ENCODE measurements around the gene MYBPC3.

DNA sequence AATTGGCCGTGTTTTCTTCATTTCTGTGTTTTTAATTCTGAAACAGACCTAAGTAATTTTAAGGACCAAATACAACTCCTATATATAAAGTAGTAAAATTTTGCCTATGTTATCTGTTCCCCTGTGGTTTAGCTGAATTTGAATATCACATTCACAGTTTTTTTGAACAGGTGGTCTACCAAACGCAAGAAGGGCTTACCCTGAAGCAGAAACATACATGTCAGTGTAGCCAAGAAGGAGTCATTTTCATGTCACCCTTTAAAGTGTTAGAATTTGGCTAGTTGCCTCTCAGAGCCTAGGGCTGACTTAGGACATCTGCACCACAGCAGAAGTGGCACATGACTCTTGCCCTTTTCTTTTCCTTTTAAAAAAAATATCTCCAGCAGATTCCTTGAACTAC is 34.3 kb downstream of the MYBPC3 start:
- TF ChIP-seq, protein P1, sequence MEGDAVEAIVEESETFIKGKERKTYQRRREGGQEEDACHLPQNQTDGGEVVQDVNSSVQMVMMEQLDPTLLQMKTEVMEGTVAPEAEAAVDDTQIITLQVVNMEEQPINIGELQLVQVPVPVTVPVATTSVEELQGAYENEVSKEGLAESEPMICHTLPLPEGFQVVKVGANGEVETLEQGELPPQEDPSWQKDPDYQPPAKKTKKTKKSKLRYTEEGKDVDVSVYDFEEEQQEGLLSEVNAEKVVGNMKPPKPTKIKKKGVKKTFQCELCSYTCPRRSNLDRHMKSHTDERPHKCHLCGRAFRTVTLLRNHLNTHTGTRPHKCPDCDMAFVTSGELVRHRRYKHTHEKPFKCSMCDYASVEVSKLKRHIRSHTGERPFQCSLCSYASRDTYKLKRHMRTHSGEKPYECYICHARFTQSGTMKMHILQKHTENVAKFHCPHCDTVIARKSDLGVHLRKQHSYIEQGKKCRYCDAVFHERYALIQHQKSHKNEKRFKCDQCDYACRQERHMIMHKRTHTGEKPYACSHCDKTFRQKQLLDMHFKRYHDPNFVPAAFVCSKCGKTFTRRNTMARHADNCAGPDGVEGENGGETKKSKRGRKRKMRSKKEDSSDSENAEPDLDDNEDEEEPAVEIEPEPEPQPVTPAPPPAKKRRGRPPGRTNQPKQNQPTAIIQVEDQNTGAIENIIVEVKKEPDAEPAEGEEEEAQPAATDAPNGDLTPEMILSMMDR (IDR thresholded peaks at IDR 0.05): no peak
- TF ChIP-seq POLR2A (IDR thresholded peaks at IDR 0.05): no peak

Data from thyroid gland (tissue), 4 donors.